HG03521 (cell line): ENCODE measurements around the gene PARD6B.
A peak's percentile ranks its signal among the peaks of the same experiment; 100 is the strongest.
"Not testable (repeated sequence)": the region's sequence is repeated elsewhere in the genome, so short reads cannot be mapped to it uniquely, and the experiment has no call there.

ENCODE experiments used
- ATAC-seq: cut with Tn5 transposase; IDR thresholded peaks from one replicate; pipeline ENCODE4 v1.9.1; 2021; ENCODE audit warnings: mild to moderate bottlenecking, moderate library complexity; ENCODE audit not compliant: unreplicated experiment

Gene PARD6B

GRCh38 chr20:50769551-50770085, 38.2 kb downstream of the PARD6B start:
- not testable (repeated sequence) for ATAC-seq

- ATAC-seq, result not testable (repeated sequence)
Measured at GRCh38 chr20:50771419-50772080, 40.2 kb downstream of the PARD6B start.

- no peak for ATAC-seq
Measured at GRCh38 chr20:50772420-50773185, 41.2 kb downstream of the PARD6B start.

GRCh38 chr20:50774515-50774914, 43.1 kb downstream of the PARD6B start:
- ATAC-seq, result no peak

- no peak for ATAC-seq
Measured at GRCh38 chr20:50776122-50776817, 44.9 kb downstream of the PARD6B start.

- no peak for ATAC-seq
Measured at GRCh38 chr20:50777373-50777772, 46.0 kb downstream of the PARD6B start.

- not testable (repeated sequence) for ATAC-seq
Measured at GRCh38 chr20:50778994-50779393, 47.6 kb downstream of the PARD6B start.

- ATAC-seq, result no peak
Measured at GRCh38 chr20:50783390-50783789, 52.0 kb downstream of the PARD6B start.

- ATAC-seq, result no peak
Measured at GRCh38 chr20:50783903-50784302, 52.5 kb downstream of the PARD6B start.

GRCh38 chr20:50784464-50784863, 53.1 kb downstream of the PARD6B start:
- ATAC-seq, result no peak

GRCh38 chr20:50786703-50787102, 55.3 kb downstream of the PARD6B start:
- no peak for ATAC-seq

GRCh38 chr20:50787181-50787580, 55.8 kb downstream of the PARD6B start:
- ATAC-seq, result no peak

GRCh38 chr20:50788045-50788991, 56.9 kb downstream of the PARD6B start:
- ATAC-seq, result no peak

- no peak for ATAC-seq
Measured at GRCh38 chr20:50789968-50790650, 58.7 kb downstream of the PARD6B start.

- ATAC-seq, result peak; percentile 49
Measured at GRCh38 chr20:50790651-50791277, 59.4 kb downstream of the PARD6B start.

GRCh38 chr20:50792708-50793574, 61.6 kb downstream of the PARD6B start:
- ATAC-seq, result no peak

- ATAC-seq, result not testable (repeated sequence)
Measured at GRCh38 chr20:50793575-50794016, 62.2 kb downstream of the PARD6B start.

GRCh38 chr20:50794181-50794845, 62.9 kb downstream of the PARD6B start:
- ATAC-seq, result no peak
